HUDEP-2 (cell line): ENCODE measurements around the gene TLX3.
"Not testable (repeated sequence)": the region's sequence is repeated elsewhere in the genome, so short reads cannot be mapped to it uniquely, and the experiment has no call there.

Experiments used
- DNase-seq, 76 experiments: peaks; one replicate each; lab custom pipeline; 2025; ENCODE audit not compliant: unreplicated experiment in 76 of 76; lab: John Stamatoyannopoulos, UW

The TLX3 gene

GRCh38 chr5:171308453-171309275 is at the start of gene TLX3:
TLX3 (plus strand) TSS chr5:171309248; CDS start chr5:171309366, 118 bp downstream.
- DNase-seq: peak in 74 of 76 experiments; percentile 14 to 92 (median 74)

GRCh38 chr5:171261361-171261760 is 47.7 kb upstream of the TLX3 start:
- DNase-seq: no peak

- DNase-seq: no peak
Observed at GRCh38 chr5:171261904-171262303, 47.1 kb upstream of the TLX3 start.

GRCh38 chr5:171263181-171263580 is 45.9 kb upstream of the TLX3 start:
- peak in 65 of 76 experiments; percentile 1 to 88 (median 44) for DNase-seq

- no peak for DNase-seq
Observed at GRCh38 chr5:171264843-171265242, 44.2 kb upstream of the TLX3 start.

- no peak for DNase-seq
Observed at GRCh38 chr5:171268700-171269620, 40.1 kb upstream of the TLX3 start.

GRCh38 chr5:171269717-171270116 is 39.3 kb upstream of the TLX3 start:
- no peak for DNase-seq

- DNase-seq: no peak
Observed at GRCh38 chr5:171270136-171270535, 38.9 kb upstream of the TLX3 start.

- no peak for DNase-seq
Observed at GRCh38 chr5:171271798-171272197, 37.2 kb upstream of the TLX3 start.

- peak in 38 of 76 experiments; percentile 2 to 60 (median 24) for DNase-seq
Observed at GRCh38 chr5:171272996-171273970, 35.8 kb upstream of the TLX3 start.

GRCh38 chr5:171275841-171276544 is 33.1 kb upstream of the TLX3 start:
- no peak for DNase-seq

GRCh38 chr5:171283753-171284152 is 25.3 kb upstream of the TLX3 start:
- no peak for DNase-seq

GRCh38 chr5:171285465-171285864 is 23.6 kb upstream of the TLX3 start:
- DNase-seq: no peak

- DNase-seq: no peak
Observed at GRCh38 chr5:171288066-171288465, 21.0 kb upstream of the TLX3 start.

GRCh38 chr5:171291371-171291770 is 17.7 kb upstream of the TLX3 start:
- DNase-seq: no peak

GRCh38 chr5:171295299-171295698 is 13.7 kb upstream of the TLX3 start:
- peak in 6 of 76 experiments; percentile 7 to 15 (median 9) for DNase-seq

GRCh38 chr5:171295801-171296200 is 13.2 kb upstream of the TLX3 start:
- DNase-seq: no peak

GRCh38 chr5:171297941-171298340 is 11.1 kb upstream of the TLX3 start:
- not testable (repeated sequence) for DNase-seq

- no peak for DNase-seq
Observed at GRCh38 chr5:171299228-171299627, 9.8 kb upstream of the TLX3 start.

GRCh38 chr5:171299851-171300250 is 9.2 kb upstream of the TLX3 start:
- DNase-seq: no peak
